Muscle layer of colon (tissue), 2 donors: ENCODE data around the gene KANTR.

Experiments
- H3K27ac ChIP-seq: one replicate; pipeline ENCODE4 v1.7.0; 2013; ENCODE audit warnings: low read depth, mild to moderate bottlenecking, low read length, moderate library complexity
- H3K27me3 ChIP-seq, 2 donors: one replicate each; pipeline ENCODE4 v1.7.0; 2013; ENCODE audit warnings: low read length in 2 of 2, mild to moderate bottlenecking in 2 of 2; ENCODE audit not compliant: insufficient read depth in 2 of 2, control insufficient read depth in 1 of 2
- H3K36me3 ChIP-seq: one replicate; pipeline ENCODE4 v1.7.0; 2013; ENCODE audit warnings: mild to moderate bottlenecking, low read length; ENCODE audit not compliant: insufficient read depth
- H3K4me1 ChIP-seq: one replicate; pipeline ENCODE4 v1.7.0; 2013; ENCODE audit warnings: mild to moderate bottlenecking, low read length; ENCODE audit not compliant: insufficient read depth
- H3K4me3 ChIP-seq, 2 donors: one replicate each; pipeline ENCODE4 v1.7.0; 2013; ENCODE audit warnings: low read length in 2 of 2, low read depth in 1 of 2, mild to moderate bottlenecking in 1 of 2, moderate library complexity in 1 of 2
- H3K9ac ChIP-seq: one replicate; pipeline ENCODE4 v1.7.0; 2013; ENCODE audit warnings: low read length
- H3K9me3 ChIP-seq: one replicate; pipeline ENCODE4 v1.7.0; 2013; ENCODE audit warnings: mild to moderate bottlenecking, low read length
- donor health status: abdominal sarcoma.
- donor health status: Adenocarcinoma of cecum.

The KANTR gene

GRCh38 chrX:53093748-53094581 is at the start of gene KANTR:
Gene KANTR (plus strand): TSS chrX:53094142. CDS start chrX:53124273, 30,131 bp downstream.
- Histone ChIP-seq H3K36me3 (no peaks in the 10 kb centered on the region), H3K4me3 (peak within 1 kb of the TSS; percentile 65 to 67), H3K27ac (peak within 1 kb of the TSS; percentile 85), H3K9ac (peak within 1 kb of the TSS; percentile 53), H3K27me3 (no peaks in the 10 kb centered on the region), H3K4me1 (peaks cover 7% of the 10 kb centered on the region), H3K9me3 (no peaks in the 10 kb centered on the region)

- H3K9me3 ChIP-seq, result no peaks in the 10 kb centered on the region
- H3K4me1 ChIP-seq, result peaks cover 4% of the 10 kb centered on the region
- no peak overlapping the region for H3K4me3 ChIP-seq
- H3K36me3 ChIP-seq, result no peaks in the 10 kb centered on the region
- peaks cover 0 to 10% of the 10 kb centered on the region in 2 donors for H3K27me3 ChIP-seq
- no peak overlapping the region for H3K9ac ChIP-seq
- no peak overlapping the region for H3K27ac ChIP-seq
These were observed 48.9 kb upstream of the KANTR start for GRCh38 chrX:53044995-53045394.

GRCh38 chrX:53047228-53047627 is 46.7 kb upstream of the KANTR start:
- H3K4me1 ChIP-seq, result peaks cover 4% of the 10 kb centered on the region
- H3K9me3 ChIP-seq, result no peaks in the 10 kb centered on the region
- no peak overlapping the region for H3K27ac ChIP-seq
- no peak overlapping the region for H3K4me3 ChIP-seq
- peaks cover 0 to 10% of the 10 kb centered on the region in 2 donors for H3K27me3 ChIP-seq
- no peaks in the 10 kb centered on the region for H3K36me3 ChIP-seq
- no peak overlapping the region for H3K9ac ChIP-seq

- peaks cover 4% of the 10 kb centered on the region for H3K4me1 ChIP-seq
- no peak within 1 kb of the TSS for H3K27ac ChIP-seq
- peak within 1 kb of the TSS; percentile 30 to 39 for H3K4me3 ChIP-seq
These were observed 45.5 kb upstream of the KANTR start, which contains the start of gene GPR173 for GRCh38 chrX:53048169-53049126. Gene GPR173 (plus strand): TSS chrX:53048789. CDS start chrX:53076622, 27,833 bp downstream.

GRCh38 chrX:53049127-53049517 is 44.8 kb upstream of the KANTR start:
- no peaks in the 10 kb centered on the region for H3K36me3 ChIP-seq
- no peaks in the 10 kb centered on the region for H3K9me3 ChIP-seq
- no peak overlapping the region for H3K27ac ChIP-seq
- peaks cover 0 to 10% of the 10 kb centered on the region in 2 donors for H3K27me3 ChIP-seq
- H3K4me1 ChIP-seq, result peaks cover 4% of the 10 kb centered on the region
- no peak overlapping the region for H3K9ac ChIP-seq
- H3K4me3 ChIP-seq, result peak overlapping the region; percentile 30 to 39

More at GRCh38 chrX:53048169-53049126, 45.5 kb upstream of the KANTR start, which contains the start of gene GPR173:
- Histone ChIP-seq H3K9ac (no peak within 1 kb of the TSS), H3K27me3 (peaks cover 0 to 10% of the 10 kb centered on the region in 2 donors), H3K9me3 (no peaks in the 10 kb centered on the region), H3K36me3 (no peaks in the 10 kb centered on the region)

- H3K4me1 ChIP-seq, result peaks cover 4% of the 10 kb centered on the region
- H3K4me3 ChIP-seq, result no peak overlapping the region
- H3K9me3 ChIP-seq, result no peaks in the 10 kb centered on the region
- H3K36me3 ChIP-seq, result no peaks in the 10 kb centered on the region
- no peak overlapping the region for H3K9ac ChIP-seq
- H3K27ac ChIP-seq, result no peak overlapping the region
- peaks cover 0 to 10% of the 10 kb centered on the region in 2 donors for H3K27me3 ChIP-seq
These were observed 43.1 kb upstream of the KANTR start for GRCh38 chrX:53050841-53051240.

- Histone ChIP-seq H3K27ac (no peak overlapping the region), H3K4me3 (no peak overlapping the region), H3K4me1 (no peaks in the 10 kb centered on the region), H3K27me3 (peaks cover 0 to 2% of the 10 kb centered on the region in 2 donors), H3K9me3 (no peaks in the 10 kb centered on the region), H3K9ac (no peak overlapping the region), H3K36me3 (no peaks in the 10 kb centered on the region)
These were observed 38.6 kb upstream of the KANTR start for GRCh38 chrX:53055244-53055849.

- Histone ChIP-seq H3K4me1 (no peaks in the 10 kb centered on the region), H3K27me3 (no peaks in the 10 kb centered on the region), H3K36me3 (no peaks in the 10 kb centered on the region), H3K4me3 (no peak overlapping the region), H3K9ac (no peak overlapping the region), H3K27ac (no peak overlapping the region), H3K9me3 (no peaks in the 10 kb centered on the region)
These were observed 37.6 kb upstream of the KANTR start for GRCh38 chrX:53056292-53056691.

GRCh38 chrX:53065104-53065503 is 28.8 kb upstream of the KANTR start:
- no peak overlapping the region for H3K9ac ChIP-seq
- H3K4me3 ChIP-seq, result no peak overlapping the region
- no peaks in the 10 kb centered on the region for H3K36me3 ChIP-seq

GRCh38 chrX:53071064-53071463 is 22.9 kb upstream of the KANTR start:
- Histone ChIP-seq H3K27ac (no peak overlapping the region), H3K36me3 (no peaks in the 10 kb centered on the region), H3K27me3 (peaks cover 0 to 8% of the 10 kb centered on the region in 2 donors), H3K9ac (no peak overlapping the region), H3K9me3 (no peaks in the 10 kb centered on the region), H3K4me3 (peak overlapping the region in 1 of 2 donors; percentile 61), H3K4me1 (no peaks in the 10 kb centered on the region)

More at GRCh38 chrX:53065104-53065503, 28.8 kb upstream of the KANTR start:
- H3K27me3 ChIP-seq, result no peaks in the 10 kb centered on the region
- no peak overlapping the region for H3K27ac ChIP-seq
- no peaks in the 10 kb centered on the region for H3K4me1 ChIP-seq
- no peaks in the 10 kb centered on the region for H3K9me3 ChIP-seq
